ENCODE measurements around the gene SDK2. TPM values are rescaled to one million over a fixed set of nuclear protein-coding genes. Genes with fewer than 3 reads are reported as not detected.

The SDK2 gene
- total RNA-seq, 2 donors from 2014 or later: 16.5 to 26.3 TPM

DNA sequence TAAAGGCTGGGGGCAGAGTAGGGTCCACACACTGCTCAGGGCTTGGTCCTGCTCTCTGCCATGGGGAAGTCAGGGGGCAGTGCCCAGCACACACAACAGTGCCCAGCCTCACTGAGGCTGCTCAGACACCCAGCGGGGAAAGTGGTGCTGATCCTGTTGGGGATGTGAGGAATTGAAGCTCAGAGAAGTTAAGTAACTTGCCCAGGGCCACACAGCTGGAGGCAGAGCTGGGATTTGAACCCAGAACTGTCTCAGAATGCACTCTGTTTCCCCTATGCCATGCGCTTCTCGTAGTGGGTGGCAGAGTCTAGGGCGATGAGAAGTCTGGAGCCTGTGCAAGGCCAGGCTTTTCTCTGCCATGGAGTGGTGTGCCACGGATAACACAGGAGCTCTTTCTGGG lies 59.3 kb downstream of the SDK2 start:
- no peak overlapping the region for H3K27ac ChIP-seq
- TF ChIP-seq, protein P1, sequence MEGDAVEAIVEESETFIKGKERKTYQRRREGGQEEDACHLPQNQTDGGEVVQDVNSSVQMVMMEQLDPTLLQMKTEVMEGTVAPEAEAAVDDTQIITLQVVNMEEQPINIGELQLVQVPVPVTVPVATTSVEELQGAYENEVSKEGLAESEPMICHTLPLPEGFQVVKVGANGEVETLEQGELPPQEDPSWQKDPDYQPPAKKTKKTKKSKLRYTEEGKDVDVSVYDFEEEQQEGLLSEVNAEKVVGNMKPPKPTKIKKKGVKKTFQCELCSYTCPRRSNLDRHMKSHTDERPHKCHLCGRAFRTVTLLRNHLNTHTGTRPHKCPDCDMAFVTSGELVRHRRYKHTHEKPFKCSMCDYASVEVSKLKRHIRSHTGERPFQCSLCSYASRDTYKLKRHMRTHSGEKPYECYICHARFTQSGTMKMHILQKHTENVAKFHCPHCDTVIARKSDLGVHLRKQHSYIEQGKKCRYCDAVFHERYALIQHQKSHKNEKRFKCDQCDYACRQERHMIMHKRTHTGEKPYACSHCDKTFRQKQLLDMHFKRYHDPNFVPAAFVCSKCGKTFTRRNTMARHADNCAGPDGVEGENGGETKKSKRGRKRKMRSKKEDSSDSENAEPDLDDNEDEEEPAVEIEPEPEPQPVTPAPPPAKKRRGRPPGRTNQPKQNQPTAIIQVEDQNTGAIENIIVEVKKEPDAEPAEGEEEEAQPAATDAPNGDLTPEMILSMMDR (IDR thresholded peaks at IDR 0.05): no peak
- no peak for TF ChIP-seq POLR2A (IDR thresholded peaks at IDR 0.05)
- TF ChIP-seq POLR2AphosphoS5 (IDR thresholded peaks at IDR 0.05): no peak
- no peak for DNase-seq (ENCODE audit: low spot score)
- no peaks in the 10 kb centered on the region for H3K27me3 ChIP-seq (replicated peaks; ENCODE audit: insufficient read depth)
- WGBS: 97% methylated on average over 5 of the region's 5 CpGs
- no peaks in the 10 kb centered on the region for H3K4me1 ChIP-seq (replicated peaks)
- no peak overlapping the region for H3K4me3 ChIP-seq
- H3K36me3 ChIP-seq: no peaks in the 10 kb centered on the region
- intact Hi-C loops (cut with DNase I): no loop called here
- H3K9me3 ChIP-seq: no peaks in the 10 kb centered on the region

DNA sequence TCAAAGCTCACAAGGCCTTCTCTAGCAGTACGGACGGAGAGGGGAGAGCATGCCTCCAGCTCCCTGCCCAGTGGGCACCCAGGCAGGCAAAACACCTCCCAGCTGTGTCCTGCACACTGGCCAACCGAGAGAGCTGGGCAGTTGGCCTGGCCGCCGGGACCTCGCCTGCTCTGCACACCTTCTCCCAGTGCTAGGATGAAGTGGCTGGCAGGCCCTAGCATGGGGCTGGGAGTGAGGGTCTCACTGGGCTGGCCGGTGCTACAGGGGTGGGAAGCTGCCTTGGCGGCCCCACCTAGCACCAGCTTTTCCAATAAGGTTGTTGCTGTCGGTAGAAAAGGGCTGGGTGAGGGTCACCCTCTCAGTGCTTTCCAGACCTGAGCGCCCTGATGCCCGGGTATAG lies 60.2 kb downstream of the SDK2 start:
- H3K27me3 ChIP-seq (replicated peaks; ENCODE audit: insufficient read depth): no peaks in the 10 kb centered on the region
- H3K4me3 ChIP-seq: no peak overlapping the region
- no peaks in the 10 kb centered on the region for H3K36me3 ChIP-seq
- no peak overlapping the region for H3K27ac ChIP-seq
- intact Hi-C loops (cut with DNase I): no loop called here
- H3K9me3 ChIP-seq: no peaks in the 10 kb centered on the region
- no peaks in the 10 kb centered on the region for H3K4me1 ChIP-seq (replicated peaks)
- DNase-seq (ENCODE audit: low spot score): no peak
- TF ChIP-seq, protein P1 (IDR thresholded peaks at IDR 0.05): no peak
- no peak for TF ChIP-seq POLR2A (IDR thresholded peaks at IDR 0.05)
- no peak for TF ChIP-seq POLR2AphosphoS5 (IDR thresholded peaks at IDR 0.05)
- WGBS: 94% methylated on average over 11 of the region's 11 CpGs

DNA sequence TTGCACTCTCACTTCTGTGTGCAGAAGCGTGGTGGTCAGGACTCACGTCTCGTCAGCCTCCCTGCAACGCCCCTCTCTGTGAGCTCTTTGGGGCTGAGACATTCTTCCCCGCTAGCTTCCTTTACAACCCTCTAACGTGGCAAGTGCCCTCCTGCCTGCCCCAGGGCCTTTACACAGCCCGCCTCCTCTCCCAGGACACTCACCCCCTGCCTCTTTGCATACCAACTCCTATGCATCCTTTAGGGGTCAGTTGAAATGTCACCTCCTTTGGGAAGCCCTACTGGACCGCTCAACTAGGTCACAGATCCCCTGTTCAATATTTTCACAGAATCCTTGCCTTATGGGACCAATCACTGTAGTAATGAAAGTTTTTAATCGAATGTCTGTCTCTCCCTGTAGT lies 61.4 kb downstream of the SDK2 start:
- 88% methylated on average over 9 of the region's 9 CpGs for WGBS
- H3K4me1 ChIP-seq (replicated peaks): no peaks in the 10 kb centered on the region
- no peak overlapping the region for H3K4me3 ChIP-seq
- H3K27ac ChIP-seq: no peak overlapping the region
- intact Hi-C loops (cut with DNase I): no loop called here
- no peaks in the 10 kb centered on the region for H3K36me3 ChIP-seq
- DNase-seq (ENCODE audit: low spot score): no peak
- H3K27me3 ChIP-seq (replicated peaks; ENCODE audit: insufficient read depth): no peaks in the 10 kb centered on the region
- TF ChIP-seq POLR2A (IDR thresholded peaks at IDR 0.05) (no peak), POLR2AphosphoS5 (IDR thresholded peaks at IDR 0.05) (no peak)
- TF ChIP-seq, protein P1 (IDR thresholded peaks at IDR 0.05): no peak
- no peaks in the 10 kb centered on the region for H3K9me3 ChIP-seq

DNA sequence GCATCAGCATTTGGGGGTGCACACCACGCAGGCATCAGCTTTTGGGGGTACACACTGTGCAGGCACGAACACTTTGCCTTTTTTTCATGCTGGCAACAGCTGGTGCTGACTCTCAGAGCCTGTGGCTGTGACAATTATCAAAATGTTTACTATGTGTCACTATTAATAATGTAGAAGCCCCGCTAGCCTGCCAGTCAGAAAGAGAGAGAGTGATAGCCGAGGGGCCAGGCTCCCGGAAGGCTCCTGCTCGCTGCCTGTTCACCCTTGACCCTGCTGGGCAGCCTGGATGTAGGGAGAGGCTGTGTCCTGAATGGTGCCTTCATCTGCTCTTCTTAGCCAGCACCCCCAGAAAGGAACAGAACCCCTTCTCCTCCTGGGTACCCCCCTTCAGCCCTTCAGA lies 61.9 kb downstream of the SDK2 start:
- intact Hi-C loops (cut with DNase I): no loop called here
- TF ChIP-seq, protein P1 (IDR thresholded peaks at IDR 0.05): no peak
- TF ChIP-seq POLR2AphosphoS5 (IDR thresholded peaks at IDR 0.05): no peak
- no peak for TF ChIP-seq POLR2A (IDR thresholded peaks at IDR 0.05)
- no peak overlapping the region for H3K4me3 ChIP-seq
- H3K27ac ChIP-seq: no peak overlapping the region
- H3K36me3 ChIP-seq: no peaks in the 10 kb centered on the region
- 84% methylated on average over 6 of the region's 6 CpGs for WGBS
- no peaks in the 10 kb centered on the region for H3K27me3 ChIP-seq (replicated peaks; ENCODE audit: insufficient read depth)
- DNase-seq (ENCODE audit: low spot score): no peak
- H3K9me3 ChIP-seq: no peaks in the 10 kb centered on the region
- H3K4me1 ChIP-seq (replicated peaks): no peaks in the 10 kb centered on the region

DNA sequence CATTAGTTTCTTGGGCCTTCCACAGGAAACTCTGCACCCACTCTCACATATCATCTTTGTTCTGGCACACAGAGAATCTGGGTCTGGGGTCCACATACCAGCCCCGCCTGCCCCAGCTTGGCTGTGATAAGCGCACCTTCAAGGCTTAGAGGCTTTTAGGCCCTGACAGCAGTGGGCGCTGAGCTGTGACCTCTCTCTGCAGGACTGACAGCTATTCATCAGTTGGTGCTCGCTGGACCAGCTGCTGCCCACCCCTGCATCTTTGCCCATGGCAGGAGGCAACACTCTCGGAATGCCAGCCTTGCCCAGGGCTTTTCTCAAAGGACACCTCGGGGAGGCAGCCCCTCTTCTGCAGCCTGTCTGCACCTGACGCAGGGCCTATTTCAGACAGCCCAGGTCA lies 62.9 kb downstream of the SDK2 start:
- intact Hi-C loops (cut with DNase I): no loop called here
- 97% methylated on average over 7 of the region's 7 CpGs for WGBS
- TF ChIP-seq POLR2AphosphoS5 (IDR thresholded peaks at IDR 0.05) (no peak), POLR2A (IDR thresholded peaks at IDR 0.05) (no peak)
- TF ChIP-seq, protein P1 (IDR thresholded peaks at IDR 0.05): no peak
- no peak overlapping the region for H3K4me3 ChIP-seq
- H3K9me3 ChIP-seq: no peaks in the 10 kb centered on the region
- H3K4me1 ChIP-seq (replicated peaks): no peaks in the 10 kb centered on the region
- H3K36me3 ChIP-seq: no peaks in the 10 kb centered on the region
- H3K27ac ChIP-seq: no peak overlapping the region
- no peak for DNase-seq (ENCODE audit: low spot score)
- H3K27me3 ChIP-seq (replicated peaks; ENCODE audit: insufficient read depth): no peaks in the 10 kb centered on the region

Measured in prostate gland (tissue), 2 donors.